ENCODE data around the gene IVNS1ABP. TPM values are rescaled to one million over a fixed set of nuclear protein-coding genes. Genes with fewer than 3 reads are reported as not detected.

Gene IVNS1ABP
- total RNA-seq, 2 experiments from 2014 or later: 133 to 134 TPM

GRCh38 chr1:185348296-185348695 is 31.3 kb upstream of the IVNS1ABP start:
- H3K27me3 Mint-ChIP-seq: no peaks in the 10 kb centered on the region
- ChIA-PET POLR2A (no interaction called here), CTCF (no interaction called here)
- H3K9me3 Mint-ChIP-seq: no peaks in the 10 kb centered on the region
- H3K27ac Mint-ChIP-seq: no peak overlapping the region
- intact Hi-C loops (cut with micrococcal nuclease): no loop called here
- no peak for DNase-seq
- no peak overlapping the region for H3K4me3 Mint-ChIP-seq
- H3K36me3 Mint-ChIP-seq: no peaks in the 10 kb centered on the region
- H3K4me1 Mint-ChIP-seq (ENCODE audit: low read depth): peaks cover 1% of the 10 kb centered on the region

GRCh38 chr1:185345913-185346720 is 29.1 kb upstream of the IVNS1ABP start:
- H3K27me3 Mint-ChIP-seq: no peaks in the 10 kb centered on the region
- DNase-seq: no peak
- ChIA-PET POLR2A (no interaction called here), CTCF (no interaction called here)
- intact Hi-C loops (cut with micrococcal nuclease): no loop called here
- no peak overlapping the region for H3K4me3 Mint-ChIP-seq
- no peaks in the 10 kb centered on the region for H3K9me3 Mint-ChIP-seq
- peaks cover 5% of the 10 kb centered on the region for H3K4me1 Mint-ChIP-seq (ENCODE audit: low read depth)
- H3K27ac Mint-ChIP-seq: no peak overlapping the region
- H3K36me3 Mint-ChIP-seq: no peaks in the 10 kb centered on the region

GRCh38 chr1:185343306-185343705 is 26.3 kb upstream of the IVNS1ABP start:
- CTCF ChIA-PET: no interaction called here

DNA sequence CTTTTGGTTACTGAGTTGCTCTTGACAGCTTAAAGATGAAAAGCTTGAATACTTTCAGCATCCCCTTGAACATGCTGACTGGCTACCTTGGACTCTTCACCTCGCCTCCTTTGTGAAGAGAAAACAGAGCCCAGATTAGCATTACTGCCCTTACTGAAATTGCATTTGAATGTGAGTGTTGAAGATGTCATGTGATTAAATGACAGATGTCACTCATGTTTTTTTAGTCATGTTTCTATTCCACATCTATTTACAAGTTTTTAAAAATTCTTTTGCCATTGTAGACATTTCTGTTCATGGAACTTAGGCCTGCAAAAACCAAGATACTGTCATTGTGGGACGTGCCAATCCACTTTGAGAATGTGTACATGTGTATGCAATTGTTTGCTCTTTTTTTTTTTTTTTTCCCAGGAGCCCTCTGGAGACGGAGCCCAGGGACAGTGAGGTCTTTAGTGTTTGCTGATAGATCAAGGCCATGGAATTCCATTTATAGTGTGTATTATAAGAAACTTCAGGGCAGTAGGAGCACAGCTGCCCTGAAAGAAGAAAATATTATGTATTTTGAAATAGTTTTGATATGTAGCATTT is 25.7 kb upstream of the IVNS1ABP start:
- CTCF ChIA-PET: no interaction called here
- Mint-ChIP-seq H3K9me3 (no peaks in the 10 kb centered on the region), H3K27ac (no peak overlapping the region), H3K4me3 (no peak overlapping the region), H3K4me1 (ENCODE audit: low read depth) (peaks cover 24% of the 10 kb centered on the region), H3K27me3 (no peaks in the 10 kb centered on the region), H3K36me3 (no peaks in the 10 kb centered on the region)
- POLR2A ChIA-PET: no interaction called here
- intact Hi-C loops (cut with micrococcal nuclease): no loop called here
- DNase-seq: no peak

More at GRCh38 chr1:185343306-185343705, 26.3 kb upstream of the IVNS1ABP start:
- intact Hi-C loops (cut with micrococcal nuclease): no loop called here
- Mint-ChIP-seq H3K36me3 (no peaks in the 10 kb centered on the region), H3K27me3 (no peaks in the 10 kb centered on the region), H3K4me1 (ENCODE audit: low read depth) (peaks cover 23% of the 10 kb centered on the region), H3K27ac (no peak overlapping the region), H3K9me3 (no peaks in the 10 kb centered on the region), H3K4me3 (no peak overlapping the region)
- DNase-seq: no peak
- POLR2A ChIA-PET: no interaction called here

GRCh38 chr1:185342017-185342416 is 25.0 kb upstream of the IVNS1ABP start:
- POLR2A ChIA-PET: no interaction called here
- intact Hi-C loops (cut with micrococcal nuclease): no loop called here
- DNase-seq: no peak
- no peak overlapping the region for H3K27ac Mint-ChIP-seq
- no peaks in the 10 kb centered on the region for H3K9me3 Mint-ChIP-seq
- peaks cover 24% of the 10 kb centered on the region for H3K4me1 Mint-ChIP-seq (ENCODE audit: low read depth)
- no peak overlapping the region for H3K4me3 Mint-ChIP-seq
- H3K36me3 Mint-ChIP-seq: no peaks in the 10 kb centered on the region
- CTCF ChIA-PET: no interaction called here
- H3K27me3 Mint-ChIP-seq: no peaks in the 10 kb centered on the region

- Mint-ChIP-seq H3K4me3 (no peak overlapping the region), H3K27me3 (no peaks in the 10 kb centered on the region), H3K27ac (no peak overlapping the region), H3K4me1 (ENCODE audit: low read depth) (peaks cover 24% of the 10 kb centered on the region), H3K9me3 (no peaks in the 10 kb centered on the region), H3K36me3 (no peaks in the 10 kb centered on the region)
- intact Hi-C loops (cut with micrococcal nuclease): no loop called here
- CTCF ChIA-PET: no interaction called here
- POLR2A ChIA-PET: no interaction called here
- DNase-seq: no peak
These were observed 24.2 kb upstream of the IVNS1ABP start for GRCh38 chr1:185341196-185341781.

DNA sequence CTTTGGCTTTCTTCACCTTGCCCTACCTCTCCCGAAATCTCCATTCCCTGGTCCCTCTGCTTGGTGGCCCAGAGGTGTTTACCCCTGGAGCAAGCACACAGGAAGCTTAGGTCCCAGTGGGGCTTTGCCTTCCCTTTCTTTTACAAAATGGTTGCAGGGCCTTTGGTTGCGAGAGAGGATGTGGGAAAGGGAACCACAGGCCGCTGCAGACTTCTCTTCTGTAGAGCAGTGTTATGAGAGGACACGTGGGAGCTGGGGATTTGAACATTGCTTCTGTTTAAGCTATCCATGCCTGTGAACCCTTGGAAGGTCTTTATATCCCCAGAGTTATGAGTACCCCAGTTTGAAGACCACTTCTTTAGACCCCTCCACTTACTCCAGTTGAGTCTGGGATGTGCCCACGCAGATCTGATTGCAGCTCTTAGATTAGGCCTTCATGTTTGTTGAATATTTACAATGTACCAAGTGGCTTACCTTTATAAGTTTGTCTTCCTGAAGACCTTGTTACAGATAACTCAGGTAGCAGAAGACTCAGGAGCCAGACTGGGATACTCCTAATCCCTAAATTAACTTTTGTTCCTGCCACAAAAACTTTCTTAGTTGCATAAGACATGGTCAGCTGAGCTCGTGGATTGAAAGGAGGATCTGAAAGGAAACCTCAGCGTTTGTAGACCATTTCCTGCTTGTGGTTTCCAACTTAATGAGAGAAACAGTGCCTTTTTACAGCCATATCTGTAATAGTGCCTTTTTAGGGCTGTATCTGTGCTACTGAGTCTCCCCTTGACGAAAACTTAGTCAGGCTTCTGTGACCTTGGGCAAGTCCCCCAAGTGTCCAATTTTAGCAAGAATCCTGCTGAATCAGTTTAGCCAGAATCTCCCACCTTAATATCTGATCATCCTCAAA is 21.9 kb upstream of the IVNS1ABP start:
- no peaks in the 10 kb centered on the region for H3K9me3 Mint-ChIP-seq
- peak overlapping the region; percentile 20 for H3K27ac Mint-ChIP-seq
- CTCF ChIA-PET: interaction anchor here (0.5 kb wide), 1 partner anchor 115 kb away, joined by 3 read pairs; no protein-coding TSS in a partner anchor
- intact Hi-C loops (cut with micrococcal nuclease): loop anchor here (1.0 to 5.0 kb wide), 3 partner anchors 22 to 228 kb away; partner anchors contain the start of gene IVNS1ABP
- H3K27me3 Mint-ChIP-seq: no peaks in the 10 kb centered on the region
- POLR2A ChIA-PET: interaction anchor here (1.0 to 1.3 kb wide), 2 partner anchors 21 to 22 kb away, joined by 3 read pairs; partner anchors contain the start of gene IVNS1ABP
- H3K4me3 Mint-ChIP-seq: no peak overlapping the region
- no peaks in the 10 kb centered on the region for H3K36me3 Mint-ChIP-seq
- peak; percentile 61 for DNase-seq
- peaks cover 23% of the 10 kb centered on the region for H3K4me1 Mint-ChIP-seq (ENCODE audit: low read depth)

- H3K4me1 Mint-ChIP-seq (ENCODE audit: low read depth): peaks cover 23% of the 10 kb centered on the region
- H3K27me3 Mint-ChIP-seq: no peaks in the 10 kb centered on the region
- H3K27ac Mint-ChIP-seq: no peak overlapping the region
- no peaks in the 10 kb centered on the region for H3K9me3 Mint-ChIP-seq
- H3K36me3 Mint-ChIP-seq: no peaks in the 10 kb centered on the region
- DNase-seq: no peak
- ChIA-PET CTCF (interaction anchor here (2.0 kb wide), 1 partner anchor 20 kb away, joined by 6 read pairs; the partner anchor contains the start of gene IVNS1ABP), POLR2A (no interaction called here)
- H3K4me3 Mint-ChIP-seq: no peak overlapping the region
- intact Hi-C loops (cut with micrococcal nuclease): loop anchor here (5.0 kb wide), 2 partner anchors 85 to 230 kb away; no protein-coding TSS in a partner anchor
These were observed 20.2 kb upstream of the IVNS1ABP start for GRCh38 chr1:185337246-185337645.

- Mint-ChIP-seq H3K4me3 (no peak overlapping the region), H3K9me3 (no peaks in the 10 kb centered on the region), H3K36me3 (no peaks in the 10 kb centered on the region), H3K4me1 (ENCODE audit: low read depth) (peaks cover 9% of the 10 kb centered on the region), H3K27me3 (no peaks in the 10 kb centered on the region), H3K27ac (no peak overlapping the region)
- intact Hi-C loops (cut with micrococcal nuclease): no loop called here
- ChIA-PET CTCF (no interaction called here), POLR2A (no interaction called here)
- DNase-seq: no peak
These were observed 17.1 kb upstream of the IVNS1ABP start for GRCh38 chr1:185334182-185334581.

DNA sequence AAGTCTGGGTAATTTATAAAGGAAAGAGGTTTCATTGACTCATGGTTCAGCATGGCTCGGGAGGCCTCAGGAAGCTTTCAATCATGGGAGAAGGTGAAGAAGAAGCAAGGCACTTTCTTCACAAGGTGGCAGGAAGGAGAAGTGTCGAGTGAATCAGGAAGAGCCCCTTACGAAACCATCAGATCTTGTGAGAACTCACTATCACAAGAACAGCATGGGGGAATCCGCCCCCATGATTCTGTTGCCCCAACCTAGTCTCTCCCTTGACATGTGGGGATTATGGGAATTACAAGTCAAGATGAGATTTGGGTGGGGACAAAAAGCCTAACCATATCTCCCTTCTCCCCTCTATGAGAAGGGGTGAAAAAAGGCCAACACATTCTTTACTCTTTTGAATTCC is 11.2 kb upstream of the IVNS1ABP start:
- intact Hi-C loops (cut with micrococcal nuclease): no loop called here
- Mint-ChIP-seq H3K9me3 (no peaks in the 10 kb centered on the region), H3K4me3 (no peak overlapping the region), H3K36me3 (no peaks in the 10 kb centered on the region), H3K4me1 (ENCODE audit: low read depth) (no peaks in the 10 kb centered on the region), H3K27me3 (no peaks in the 10 kb centered on the region), H3K27ac (no peak overlapping the region)
- POLR2A ChIA-PET: no interaction called here
- no peak for DNase-seq
- CTCF ChIA-PET: interaction anchor here (0.6 kb wide), 1 partner anchor 170 kb away, joined by 3 read pairs; no protein-coding TSS in a partner anchor

- ChIA-PET CTCF (no interaction called here), POLR2A (interaction anchor here (0.6 kb wide), 1 partner anchor 42 kb away, joined by 3 read pairs; no protein-coding TSS in a partner anchor)
- H3K27ac Mint-ChIP-seq: no peak overlapping the region
These were observed 8.4 kb upstream of the IVNS1ABP start for GRCh38 chr1:185325413-185325812.

DNA sequence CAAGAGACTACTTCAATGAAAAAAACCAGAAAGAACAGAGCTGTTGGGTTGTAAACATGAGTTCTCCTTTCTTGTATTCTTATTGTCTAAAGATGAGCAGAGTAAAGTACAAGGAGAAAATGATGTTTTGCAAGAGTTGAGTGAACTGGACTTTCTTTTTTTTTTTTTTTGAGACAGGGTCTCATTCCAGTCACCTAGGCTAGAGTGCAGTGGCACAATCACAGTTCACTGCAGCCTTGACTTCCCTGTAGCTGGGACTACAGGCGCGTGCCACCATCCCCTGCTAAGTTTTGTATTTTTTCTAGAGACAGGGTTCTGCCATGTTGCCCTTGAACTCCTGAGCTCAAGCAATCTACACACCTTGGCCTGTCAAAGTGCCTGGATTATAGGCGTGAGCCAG is 7.1 kb upstream of the IVNS1ABP start:
- no peak overlapping the region for H3K27ac Mint-ChIP-seq
- ChIA-PET POLR2A (interaction anchor here (1.0 kb wide), 1 partner anchor 12 kb away, joined by 4 read pairs; no protein-coding TSS in a partner anchor), CTCF (no interaction called here)
- no peak overlapping the region for H3K4me3 Mint-ChIP-seq
- intact Hi-C loops (cut with micrococcal nuclease): no loop called here
- H3K36me3 Mint-ChIP-seq: peaks cover 2% of the 10 kb centered on the region
- no peak for DNase-seq
- no peaks in the 10 kb centered on the region for H3K27me3 Mint-ChIP-seq
- peaks cover 5% of the 10 kb centered on the region for H3K9me3 Mint-ChIP-seq
- peaks cover 5% of the 10 kb centered on the region for H3K4me1 Mint-ChIP-seq (ENCODE audit: low read depth)

More at GRCh38 chr1:185325413-185325812, 8.4 kb upstream of the IVNS1ABP start:
- Mint-ChIP-seq H3K4me3 (no peak overlapping the region), H3K36me3 (peaks cover 2% of the 10 kb centered on the region), H3K4me1 (ENCODE audit: low read depth) (no peaks in the 10 kb centered on the region), H3K27me3 (no peaks in the 10 kb centered on the region), H3K9me3 (peaks cover 5% of the 10 kb centered on the region)
- intact Hi-C loops (cut with micrococcal nuclease): no loop called here
- DNase-seq: no peak
